ENCODE data around the gene GNB4. TPM values are rescaled to one million over a fixed set of nuclear protein-coding genes. Genes with fewer than 3 reads are reported as not detected.

The GNB4 gene
- total and polyA plus RNA-seq, 4 donors = 6.3 to 56.2 (median 25.8) TPM

DNA sequence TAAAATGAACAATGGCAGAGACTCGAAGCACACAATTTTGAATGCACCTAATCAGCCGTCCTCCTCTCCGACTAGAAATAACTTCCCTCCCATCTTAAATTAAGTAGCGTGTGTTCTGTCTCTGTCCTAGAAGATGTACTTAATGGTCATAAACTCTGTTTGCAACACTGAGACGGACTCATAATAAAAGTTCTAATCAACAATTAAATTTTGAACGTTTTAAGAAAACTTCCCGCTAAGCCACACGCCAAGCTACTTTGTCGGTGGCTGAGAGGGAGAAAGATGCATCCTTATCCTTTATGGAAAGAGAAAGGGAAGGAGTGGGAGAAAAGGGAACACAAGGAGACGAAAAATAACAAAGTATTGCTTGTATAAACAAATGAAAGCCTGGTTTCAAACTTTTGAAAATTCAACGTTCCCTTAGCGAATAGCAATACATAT lies 989 bp downstream of the GNB4 start:
- Histone ChIP-seq H3K27me3 (ENCODE audit: control insufficient read depth in 3 of 3, insufficient read depth in 3 of 3, low read length in 2 of 3) (no peaks in the 10 kb centered on the region), H3K4me1 (ENCODE audit: control insufficient read depth in 5 of 5, insufficient read depth in 5 of 5, low read length in 5 of 5) (peaks cover 0 to 25% (median 8%) of the 10 kb centered on the region in 5 donors), H3K9me3 (ENCODE audit: control insufficient read depth in 4 of 4, insufficient read depth in 3 of 4, low read length in 3 of 4) (no peaks in the 10 kb centered on the region), H3K36me3 (ENCODE audit: control insufficient read depth in 4 of 4, insufficient read depth in 4 of 4, low read length in 4 of 4) (peaks cover 0 to 10% (median 2%) of the 10 kb centered on the region in 4 donors), H3K27ac (ENCODE audit: low read depth in 1 of 2, low read length in 1 of 2) (peak overlapping the region; percentile 52 to 97), H3K9ac (ENCODE audit: insufficient read depth in 1 of 2, low read length in 2 of 2) (peak overlapping the region; percentile 73 to 89), H3K4me3 (peak overlapping the region; percentile 24)
- peak in 2 of 3 donors; percentile 65 to 76 for DNase-seq
- TF ChIP-seq, protein P1, sequence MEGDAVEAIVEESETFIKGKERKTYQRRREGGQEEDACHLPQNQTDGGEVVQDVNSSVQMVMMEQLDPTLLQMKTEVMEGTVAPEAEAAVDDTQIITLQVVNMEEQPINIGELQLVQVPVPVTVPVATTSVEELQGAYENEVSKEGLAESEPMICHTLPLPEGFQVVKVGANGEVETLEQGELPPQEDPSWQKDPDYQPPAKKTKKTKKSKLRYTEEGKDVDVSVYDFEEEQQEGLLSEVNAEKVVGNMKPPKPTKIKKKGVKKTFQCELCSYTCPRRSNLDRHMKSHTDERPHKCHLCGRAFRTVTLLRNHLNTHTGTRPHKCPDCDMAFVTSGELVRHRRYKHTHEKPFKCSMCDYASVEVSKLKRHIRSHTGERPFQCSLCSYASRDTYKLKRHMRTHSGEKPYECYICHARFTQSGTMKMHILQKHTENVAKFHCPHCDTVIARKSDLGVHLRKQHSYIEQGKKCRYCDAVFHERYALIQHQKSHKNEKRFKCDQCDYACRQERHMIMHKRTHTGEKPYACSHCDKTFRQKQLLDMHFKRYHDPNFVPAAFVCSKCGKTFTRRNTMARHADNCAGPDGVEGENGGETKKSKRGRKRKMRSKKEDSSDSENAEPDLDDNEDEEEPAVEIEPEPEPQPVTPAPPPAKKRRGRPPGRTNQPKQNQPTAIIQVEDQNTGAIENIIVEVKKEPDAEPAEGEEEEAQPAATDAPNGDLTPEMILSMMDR (IDR thresholded peaks at IDR 0.05; ENCODE audit: control extremely low read depth, extremely low read depth) = no peak
- WGBS, 2 donors = 4 to 26% methylated on average over 12 of the region's 12 CpGs
- ATAC-seq (ENCODE audit: insufficient read depth, low FRiP score) = no peak

DNA sequence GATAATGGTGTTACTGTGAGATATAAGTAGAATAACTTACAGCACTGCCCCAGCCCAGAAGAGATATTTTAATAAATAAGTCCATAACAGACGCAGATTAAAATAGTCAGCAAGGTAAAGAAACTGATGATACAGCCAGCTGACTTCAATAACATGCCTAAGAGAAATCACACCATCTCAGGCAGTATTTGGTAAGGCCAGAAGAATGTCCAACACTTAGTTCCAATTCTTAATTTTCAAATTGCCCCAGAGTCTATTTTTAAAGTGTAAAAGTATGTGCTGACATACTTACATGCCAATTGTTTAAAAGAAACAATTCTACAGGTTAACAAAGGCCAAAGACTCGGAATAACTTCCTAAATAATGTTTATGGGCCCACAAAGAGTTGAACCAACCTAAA lies 1.6 kb downstream of the GNB4 start:
- peaks cover 0 to 25% (median 8%) of the 10 kb centered on the region in 5 donors for H3K4me1 ChIP-seq (ENCODE audit: control insufficient read depth in 5 of 5, insufficient read depth in 5 of 5, low read length in 5 of 5)
- peak in 2 of 3 donors; percentile 58 to 59 for DNase-seq

DNA sequence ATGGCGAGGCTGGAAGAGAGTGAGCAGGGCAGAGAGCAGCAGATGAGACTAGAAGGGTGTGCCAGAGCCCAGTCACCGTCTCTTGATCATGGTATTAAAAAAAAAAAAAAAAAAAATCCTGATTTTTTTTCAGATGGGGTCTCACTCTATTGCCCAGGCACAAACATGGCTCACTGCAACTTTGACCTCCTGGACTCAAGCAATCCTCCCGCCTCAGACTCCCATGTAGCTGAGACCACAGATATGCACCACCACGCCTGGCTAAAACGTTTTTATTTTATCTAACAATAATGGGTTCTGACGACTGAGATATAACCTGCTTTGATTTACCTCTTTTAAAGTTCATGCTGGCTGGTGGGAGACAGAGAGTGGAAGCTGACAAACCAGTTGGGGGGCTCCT lies 4.0 kb downstream of the GNB4 start:
- TF ChIP-seq, protein P1 (IDR thresholded peaks at IDR 0.05; ENCODE audit: control extremely low read depth, extremely low read depth) = no peak
- DNase-seq = no peak
- Histone ChIP-seq H3K27ac (ENCODE audit: low read depth in 1 of 2, low read length in 1 of 2) (no peak overlapping the region), H3K4me1 (ENCODE audit: control insufficient read depth in 5 of 5, insufficient read depth in 5 of 5, low read length in 5 of 5) (peaks cover 0 to 20% (median 8%) of the 10 kb centered on the region in 5 donors), H3K9me3 (ENCODE audit: control insufficient read depth in 4 of 4, insufficient read depth in 3 of 4, low read length in 3 of 4) (no peaks in the 10 kb centered on the region), H3K9ac (ENCODE audit: insufficient read depth in 1 of 2, low read length in 2 of 2) (no peak overlapping the region), H3K4me3 (no peak overlapping the region), H3K36me3 (ENCODE audit: control insufficient read depth in 4 of 4, insufficient read depth in 4 of 4, low read length in 4 of 4) (peaks cover 0 to 10% (median 3%) of the 10 kb centered on the region in 4 donors), H3K27me3 (ENCODE audit: control insufficient read depth in 3 of 3, insufficient read depth in 3 of 3, low read length in 2 of 3) (no peaks in the 10 kb centered on the region)
- no peak for ATAC-seq (ENCODE audit: insufficient read depth, low FRiP score)
- WGBS, 2 donors = 82 to 87% methylated on average over 6 of the region's 6 CpGs

More for the DNA sequence above, 1.6 kb downstream of the GNB4 start:
- H3K9me3 ChIP-seq (ENCODE audit: control insufficient read depth in 4 of 4, insufficient read depth in 3 of 4, low read length in 3 of 4) = no peaks in the 10 kb centered on the region
- 37 to 42% methylated on average over 2 of the region's 2 CpGs for WGBS, 2 donors
- TF ChIP-seq, protein P1 (IDR thresholded peaks at IDR 0.05; ENCODE audit: control extremely low read depth, extremely low read depth) = no peak
- H3K9ac ChIP-seq (ENCODE audit: insufficient read depth in 1 of 2, low read length in 2 of 2) = peak overlapping the region; percentile 17 to 89
- H3K36me3 ChIP-seq (ENCODE audit: control insufficient read depth in 4 of 4, insufficient read depth in 4 of 4, low read length in 4 of 4) = peaks cover 0 to 10% (median 2%) of the 10 kb centered on the region in 4 donors
- no peak for ATAC-seq (ENCODE audit: insufficient read depth, low FRiP score)
- peak overlapping the region in 1 of 2 donors; percentile 97 for H3K27ac ChIP-seq (ENCODE audit: low read depth in 1 of 2, low read length in 1 of 2)
- no peak overlapping the region for H3K4me3 ChIP-seq
- H3K27me3 ChIP-seq (ENCODE audit: control insufficient read depth in 3 of 3, insufficient read depth in 3 of 3, low read length in 2 of 3) = no peaks in the 10 kb centered on the region

DNA sequence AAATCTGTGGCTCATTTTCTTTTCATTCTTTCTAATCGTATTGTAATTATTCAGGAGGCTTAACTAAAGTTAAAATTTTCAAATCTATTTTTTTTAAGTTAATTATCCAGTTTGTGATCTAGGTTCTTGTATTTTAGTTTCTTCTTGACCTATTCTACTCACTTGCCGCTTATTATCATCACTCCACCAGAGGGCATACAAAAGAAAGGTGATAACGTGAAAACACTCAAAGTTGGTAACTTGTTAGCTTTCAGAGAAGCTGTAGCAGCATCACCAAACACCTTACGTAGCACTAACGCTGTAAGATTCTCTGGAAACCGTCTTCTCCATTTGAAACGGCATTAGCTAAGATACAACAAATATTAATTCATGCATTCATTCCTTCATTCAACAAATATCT lies 4.8 kb downstream of the GNB4 start:
- Histone ChIP-seq H3K9me3 (ENCODE audit: control insufficient read depth in 4 of 4, insufficient read depth in 3 of 4, low read length in 3 of 4) (no peaks in the 10 kb centered on the region), H3K36me3 (ENCODE audit: control insufficient read depth in 4 of 4, insufficient read depth in 4 of 4, low read length in 4 of 4) (peaks cover 0 to 10% (median 3%) of the 10 kb centered on the region in 4 donors), H3K4me1 (ENCODE audit: control insufficient read depth in 5 of 5, insufficient read depth in 5 of 5, low read length in 5 of 5) (peaks cover 0 to 16% (median 8%) of the 10 kb centered on the region in 5 donors), H3K27me3 (ENCODE audit: control insufficient read depth in 3 of 3, insufficient read depth in 3 of 3, low read length in 2 of 3) (no peaks in the 10 kb centered on the region), H3K27ac (ENCODE audit: low read depth in 1 of 2, low read length in 1 of 2) (no peak overlapping the region), H3K4me3 (no peak overlapping the region), H3K9ac (ENCODE audit: insufficient read depth in 1 of 2, low read length in 2 of 2) (no peak overlapping the region)
- DNase-seq = peak in 2 of 3 donors; percentile 49 to 53
- 54% methylated on average over 7 of the region's 7 CpGs for WGBS, 2 donors
- TF ChIP-seq, protein P1 (IDR thresholded peaks at IDR 0.05; ENCODE audit: control extremely low read depth, extremely low read depth) = no peak
- no peak for ATAC-seq (ENCODE audit: insufficient read depth, low FRiP score)
